DND-41 (cell line): ENCODE results near the gene CTRB1.

ENCODE experiments used
- CTCF ChIP-seq: IDR thresholded peaks from 2 replicates; pipeline ENCODE4 v1.5.1; 2012; ENCODE audit warnings: borderline replicate concordance, low read length, moderate library complexity, mild to moderate bottlenecking; ENCODE audit not compliant: poor library complexity, severe bottlenecking; ENCODE audit errors: extremely low read depth
- EZH2 ChIP-seq: IDR thresholded peaks from 3 replicates; pipeline ENCODE4 v1.6.1; 2012; ENCODE audit warnings: borderline replicate concordance, low read depth, mild to moderate bottlenecking, moderate library complexity, low read length, inconsistent platforms; ENCODE audit not compliant: severe bottlenecking

GRCh38 chr16:75206749-75207451, 11.9 kb upstream of the CTRB1 start, which contains the start of gene CTRB2:
- TF ChIP-seq CTCF, result no peak
- TF ChIP-seq EZH2, result no peak
